K562 (cell line): ENCODE measurements around the gene IMMP2L. TPM values are rescaled to one million over a fixed set of nuclear protein-coding genes. Genes with fewer than 3 reads are reported as not detected.

Source experiments
- CTCF ChIP-seq, 3 experiments: IDR thresholded peaks in 2 of 3; conservative IDR thresholded peaks in 1 of 3; 2 replicates each; pipeline ENCODE4 v1.5.1; 2011 to 2012; ENCODE audit warnings: low read length in 3 of 3, mild to moderate bottlenecking in 3 of 3, control low read depth in 2 of 3, improper control_type of control experiment in 1 of 3, inconsistent platforms in 1 of 3, low read depth in 1 of 3, mixed read lengths in 1 of 3, moderate library complexity in 1 of 3; ENCODE audit not compliant: insufficient read depth in 2 of 3
- HNRNPK ChIP-seq: fragments of 200-400 bp; formaldehyde crosslinking; IDR thresholded peaks from one replicate; pipeline ENCODE4 v1.6.1; 2018; ENCODE audit warnings: mild to moderate bottlenecking, low read depth, low read length; ENCODE audit not compliant: poor library complexity, severe bottlenecking
- MAFK ChIP-seq: IDR thresholded peaks from 2 replicates; pipeline ENCODE4 v1.6.1; 2011; ENCODE audit warnings: low read length, improper control_type of control experiment
- TRIM28 ChIP-seq: fragments of 450-650 bp; IDR thresholded peaks from 2 replicates; pipeline ENCODE4 v1.6.1; 2017
- ZBTB40 ChIP-seq, 2 experiments: fragments of 450-650 bp in 1 of 2; sonication (generic) in 1 of 2; formaldehyde crosslinking in 1 of 2; IDR thresholded peaks; 2 replicates each; pipeline versions ENCODE4 v1.7.1 to v1.9.0; 2016 to 2022; ENCODE audit warnings: inconsistent platforms in 1 of 2, mild to moderate bottlenecking in 1 of 2, missing genetic modification reagents in 1 of 2
- ZNF511 ChIP-seq: sonication (generic); formaldehyde crosslinking; IDR thresholded peaks from 2 replicates; pipeline ENCODE4 v1.8.0; 2022; ENCODE audit warnings: mild to moderate bottlenecking, missing genetic modification reagents
- polyA plus RNA-seq, 8 experiments: library from polyadenylated mRNA; depleted of rRNA in 4 of 8; stranded (reverse) in 5 of 8; unstranded in 3 of 8; fragments of >200 nt; fragmentation: Nextera tagmentation in 2 of 8; fragmentation: Illumina TruSeq in 1 of 8; extraction: Ambion mirVana in 2 of 8; extraction: Trizol in 1 of 8; gene quantifications; 2 replicates each; pipeline versions ENCODE4 v1.2.1 to v1.2.3, GENCODE V29; 2011 to 2014; ENCODE audit warnings: inconsistent platforms in 1 of 8, missing spikeins in 1 of 8
- total RNA-seq, 7 experiments: library from RNA; depleted of rRNA in 6 of 7; stranded (reverse); fragments of >200 nt in 6 of 7; fragmentation: Illumina TruSeq in 2 of 7; extraction: Trizol in 2 of 7; gene quantifications; 2 replicates each; pipeline versions ENCODE4 v1.2.1 to v1.2.3, GENCODE V29; 2011 to 2021; ENCODE audit warnings: low replicate concordance in 1 of 7

The IMMP2L gene
- total and polyA plus RNA-seq, 9 of the 15 experiments (the other 6 are each of a cell fraction or from before 2014, with no cell fraction given) = 29.7 to 116 (median 53.0) TPM

- TF ChIP-seq ZBTB40 (IDR thresholded peaks at IDR 0.05) (no peak), ZBTB40 (CRISPR knock-in tag; IDR thresholded peaks at IDR 0.05) (no peak), HNRNPK (no peak), MAFK (peak; percentile 36; the same call in 1 of the 2 replicates), CTCF (IDR thresholded peaks at IDR 0.05 in 2 of 3, conservative IDR thresholded peaks at IDR 0.05 in 1 of 3; ENCODE audit: insufficient read depth in 2 of 3, low read depth in 1 of 3, low read length in 3 of 3) (peak; percentile 73 to 96 (median 81)), ZNF511 (no peak), TRIM28 (peak; percentile 53; the same call in 1 of the 2 replicates)
These were observed 75.7 kb downstream of the IMMP2L start (continued) for GRCh38 chr7:111486472-111487142.
